ENCODE data around the gene ACD.

- no peak for TF ChIP-seq POLR2AphosphoS5 (IDR thresholded peaks at IDR 0.05; ENCODE audit: low read depth, low read length)
- TF ChIP-seq TAF1 (IDR thresholded peaks at IDR 0.05; ENCODE audit: low read depth, low read length) = no peak
- TF ChIP-seq POLR2A (IDR thresholded peaks at IDR 0.05; ENCODE audit: low read depth, low read length) = no peak
- no peak for TF ChIP-seq PAX5 (IDR thresholded peaks at IDR 0.05; ENCODE audit: insufficient read depth, low read length, severe bottlenecking)
- TF ChIP-seq POU2F2 (IDR thresholded peaks at IDR 0.05; ENCODE audit: low read depth, low read length) = no peak
- no peak for TF ChIP-seq SPI1 (IDR thresholded peaks at IDR 0.05; ENCODE audit: low read depth, low read length)
Measured at GRCh38 chr16:67677712-67678111, 17.7 kb upstream of the ACD start.
